Measurements from ENCODE around the gene HIF3A.

DNA sequence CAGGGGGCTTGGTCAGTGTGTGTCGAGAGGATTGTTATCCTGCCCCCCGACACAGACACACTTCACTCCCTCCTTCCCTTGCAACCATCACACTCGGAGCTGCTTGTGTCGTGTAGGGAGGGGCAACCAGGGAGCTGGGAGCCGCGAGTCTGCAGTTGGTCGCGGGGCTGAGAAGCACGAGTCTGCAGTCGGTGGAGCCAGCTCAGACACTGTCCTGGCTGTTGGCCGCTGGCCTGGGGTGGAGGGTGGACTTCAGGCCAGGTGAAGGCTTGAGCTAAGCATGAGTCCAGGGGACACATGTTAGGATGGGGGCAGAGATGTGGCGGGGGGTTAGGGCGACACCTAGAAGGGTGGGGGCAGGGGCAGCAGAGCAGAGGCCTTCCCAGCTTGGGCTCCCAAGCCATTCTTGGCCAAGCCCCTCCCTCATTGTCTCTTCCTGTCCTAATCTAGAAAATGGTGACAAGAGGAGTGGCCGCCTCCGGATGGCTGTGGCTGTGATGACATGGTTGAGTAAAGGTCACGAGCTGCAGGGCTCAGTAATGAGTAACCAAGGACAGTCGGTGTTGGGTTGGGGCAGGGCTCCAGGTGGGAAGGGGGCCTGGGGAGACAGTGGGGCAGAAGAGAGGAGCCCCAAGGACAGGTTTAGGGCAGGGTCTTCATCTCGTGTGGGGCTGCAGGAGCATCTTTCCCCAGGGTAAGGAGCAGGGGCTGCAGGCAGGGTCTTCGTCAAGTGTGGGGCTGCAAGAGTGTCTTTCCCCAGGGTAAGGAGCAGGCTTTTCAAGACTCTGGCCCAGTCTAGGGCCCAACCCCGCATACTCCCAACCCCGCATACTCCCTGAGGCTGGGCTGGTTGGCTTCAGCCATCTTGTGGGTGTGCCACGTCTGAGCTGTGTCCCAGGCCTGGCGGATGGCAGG, 58.6 kb downstream of the HIF3A start:
- TF ChIP-seq, protein P1, sequence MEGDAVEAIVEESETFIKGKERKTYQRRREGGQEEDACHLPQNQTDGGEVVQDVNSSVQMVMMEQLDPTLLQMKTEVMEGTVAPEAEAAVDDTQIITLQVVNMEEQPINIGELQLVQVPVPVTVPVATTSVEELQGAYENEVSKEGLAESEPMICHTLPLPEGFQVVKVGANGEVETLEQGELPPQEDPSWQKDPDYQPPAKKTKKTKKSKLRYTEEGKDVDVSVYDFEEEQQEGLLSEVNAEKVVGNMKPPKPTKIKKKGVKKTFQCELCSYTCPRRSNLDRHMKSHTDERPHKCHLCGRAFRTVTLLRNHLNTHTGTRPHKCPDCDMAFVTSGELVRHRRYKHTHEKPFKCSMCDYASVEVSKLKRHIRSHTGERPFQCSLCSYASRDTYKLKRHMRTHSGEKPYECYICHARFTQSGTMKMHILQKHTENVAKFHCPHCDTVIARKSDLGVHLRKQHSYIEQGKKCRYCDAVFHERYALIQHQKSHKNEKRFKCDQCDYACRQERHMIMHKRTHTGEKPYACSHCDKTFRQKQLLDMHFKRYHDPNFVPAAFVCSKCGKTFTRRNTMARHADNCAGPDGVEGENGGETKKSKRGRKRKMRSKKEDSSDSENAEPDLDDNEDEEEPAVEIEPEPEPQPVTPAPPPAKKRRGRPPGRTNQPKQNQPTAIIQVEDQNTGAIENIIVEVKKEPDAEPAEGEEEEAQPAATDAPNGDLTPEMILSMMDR (IDR thresholded peaks at IDR 0.05 in 2 of 3, conservative IDR thresholded peaks at IDR 0.05 in 1 of 3; ENCODE audit: borderline replicate concordance in 1 of 3, insufficient read depth in 1 of 3, low read depth in 2 of 3, low read length in 2 of 3): no peak
- TF ChIP-seq EZH2 (IDR thresholded peaks at IDR 0.05) (no peak), ZNF274 (IDR thresholded peaks at IDR 0.05; ENCODE audit: low read depth, low read length) (no peak)

All from HCT116 (cell line).